Coronary artery (tissue), 2 donors: ENCODE data around the gene SERPINC1.

Experiments used
- DNase-seq: peaks from one replicate; pipeline ENCODE4 v3.0.0-alpha.2; 2017; ENCODE audit warnings: low spot score
- H3K27ac ChIP-seq, 2 donors: fragments of 200-600 bp; sonication (generic); one replicate each; pipeline ENCODE4 v1.5.1; 2016 to 2019
- H3K4me3 ChIP-seq: fragments of 200-600 bp; sonication (generic); 2 replicates; pipeline ENCODE4 v1.5.1; 2016; ENCODE audit warnings: mild to moderate bottlenecking, moderate library complexity
- TF ChIP-seq, protein P1 (sequence below): fragments of 200-600 bp; sonication (generic); IDR thresholded peaks from one replicate; pipeline ENCODE4 v1.5.1; 2019; ENCODE audit warnings: antibody characterized with exemption

Gene SERPINC1

DNA sequence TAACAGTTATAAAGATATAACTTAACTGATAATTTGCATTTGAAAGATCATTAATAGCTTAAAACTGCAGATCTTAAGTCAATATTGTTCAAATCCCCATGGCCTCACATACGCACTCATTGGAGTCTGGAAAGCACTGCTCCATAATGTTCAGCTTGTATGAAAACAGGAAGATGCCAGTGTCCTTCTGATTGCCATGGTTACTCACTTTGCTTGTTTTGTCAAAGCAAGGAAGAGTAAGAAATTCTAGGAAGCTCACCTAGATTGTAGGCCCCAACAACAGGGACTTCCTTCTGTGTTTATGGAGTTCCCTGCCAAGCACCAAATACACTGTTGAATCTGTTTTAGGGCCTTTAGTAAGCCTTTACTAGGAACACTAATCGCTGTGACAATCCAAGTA lies 60.2 kb downstream of the SERPINC1 start:
- TF ChIP-seq, protein P1, sequence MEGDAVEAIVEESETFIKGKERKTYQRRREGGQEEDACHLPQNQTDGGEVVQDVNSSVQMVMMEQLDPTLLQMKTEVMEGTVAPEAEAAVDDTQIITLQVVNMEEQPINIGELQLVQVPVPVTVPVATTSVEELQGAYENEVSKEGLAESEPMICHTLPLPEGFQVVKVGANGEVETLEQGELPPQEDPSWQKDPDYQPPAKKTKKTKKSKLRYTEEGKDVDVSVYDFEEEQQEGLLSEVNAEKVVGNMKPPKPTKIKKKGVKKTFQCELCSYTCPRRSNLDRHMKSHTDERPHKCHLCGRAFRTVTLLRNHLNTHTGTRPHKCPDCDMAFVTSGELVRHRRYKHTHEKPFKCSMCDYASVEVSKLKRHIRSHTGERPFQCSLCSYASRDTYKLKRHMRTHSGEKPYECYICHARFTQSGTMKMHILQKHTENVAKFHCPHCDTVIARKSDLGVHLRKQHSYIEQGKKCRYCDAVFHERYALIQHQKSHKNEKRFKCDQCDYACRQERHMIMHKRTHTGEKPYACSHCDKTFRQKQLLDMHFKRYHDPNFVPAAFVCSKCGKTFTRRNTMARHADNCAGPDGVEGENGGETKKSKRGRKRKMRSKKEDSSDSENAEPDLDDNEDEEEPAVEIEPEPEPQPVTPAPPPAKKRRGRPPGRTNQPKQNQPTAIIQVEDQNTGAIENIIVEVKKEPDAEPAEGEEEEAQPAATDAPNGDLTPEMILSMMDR: no peak
- H3K27ac ChIP-seq: no peak overlapping the region
- DNase-seq: no peak

DNA sequence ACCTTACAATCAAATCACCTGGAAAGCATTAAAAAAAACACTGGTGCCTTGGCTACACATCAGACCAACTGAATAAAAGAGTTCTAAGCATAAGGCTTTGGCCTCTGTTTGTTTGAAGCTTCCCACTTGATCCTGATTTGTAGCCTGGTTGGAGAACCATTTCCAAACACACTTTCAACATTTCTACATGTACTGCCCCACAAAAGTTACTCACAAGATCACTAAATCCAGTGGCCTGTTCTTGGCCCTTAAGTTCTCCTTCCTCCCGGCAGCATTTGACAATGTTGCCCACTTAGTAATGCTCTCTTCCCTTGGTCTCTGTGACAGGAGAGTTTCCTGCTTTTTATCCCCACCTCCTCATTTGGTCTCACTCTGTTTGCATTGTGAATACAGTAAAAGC lies 61.1 kb downstream of the SERPINC1 start:
- no peak for DNase-seq
- no peak overlapping the region for H3K4me3 ChIP-seq
- TF ChIP-seq, protein P1: no peak
- no peak overlapping the region for H3K27ac ChIP-seq

More for the DNA sequence above, 60.2 kb downstream of the SERPINC1 start:
- H3K4me3 ChIP-seq: no peak overlapping the region
